Measurements from ENCODE around the gene TNFRSF19.
"Not testable (repeated sequence)": the region's sequence is repeated elsewhere in the genome, so short reads cannot be mapped to it uniquely, and the experiment has no call there.

TNFRSF19 gene

GRCh38 chr13:23570921-23571315 is 706 bp downstream of the TNFRSF19 start:
- no peak for DNase-seq

GRCh38 chr13:23571431-23571830 is 1.2 kb downstream of the TNFRSF19 start:
- DNase-seq, result no peak

- DNase-seq, result no peak
Measured at GRCh38 chr13:23572836-23573235, 2.6 kb downstream of the TNFRSF19 start.

GRCh38 chr13:23574421-23575145 is 4.4 kb downstream of the TNFRSF19 start:
- DNase-seq, result no peak

- DNase-seq, result no peak
Measured at GRCh38 chr13:23575632-23576031, 5.4 kb downstream of the TNFRSF19 start.

GRCh38 chr13:23578411-23579071 is 8.3 kb downstream of the TNFRSF19 start:
- peak; percentile 51 for DNase-seq

- DNase-seq, result peak; percentile 86
Measured at GRCh38 chr13:23579072-23579895, 9.1 kb downstream of the TNFRSF19 start.

GRCh38 chr13:23579896-23580683 is 9.9 kb downstream of the TNFRSF19 start:
- no peak for DNase-seq

GRCh38 chr13:23580684-23581060 is 10.5 kb downstream of the TNFRSF19 start:
- DNase-seq, result no peak

- no peak for DNase-seq
Measured at GRCh38 chr13:23583491-23583890, 13.3 kb downstream of the TNFRSF19 start.

- DNase-seq, result no peak
Measured at GRCh38 chr13:23584275-23584674, 14.1 kb downstream of the TNFRSF19 start.

GRCh38 chr13:23586336-23586735 is 16.1 kb downstream of the TNFRSF19 start:
- no peak for DNase-seq

GRCh38 chr13:23588666-23589065 is 18.5 kb downstream of the TNFRSF19 start:
- no peak for DNase-seq

- DNase-seq, result no peak
Measured at GRCh38 chr13:23592596-23592995, 22.4 kb downstream of the TNFRSF19 start.

- no peak for DNase-seq
Measured at GRCh38 chr13:23593148-23593547, 22.9 kb downstream of the TNFRSF19 start.

GRCh38 chr13:23594290-23594689 is 24.1 kb downstream of the TNFRSF19 start:
- not testable (repeated sequence) for DNase-seq

- no peak for DNase-seq
Measured at GRCh38 chr13:23598369-23598768, 28.2 kb downstream of the TNFRSF19 start.

GRCh38 chr13:23599083-23599925 is 29.1 kb downstream of the TNFRSF19 start:
- no peak for DNase-seq

GRCh38 chr13:23600100-23600499 is 29.9 kb downstream of the TNFRSF19 start:
- DNase-seq, result no peak

- DNase-seq, result no peak
Measured at GRCh38 chr13:23600534-23600933, 30.3 kb downstream of the TNFRSF19 start.

- DNase-seq, result no peak
Measured at GRCh38 chr13:23605831-23606230, 35.6 kb downstream of the TNFRSF19 start.

GRCh38 chr13:23608138-23608537 is 37.9 kb downstream of the TNFRSF19 start:
- no peak for DNase-seq
